Activated CD8-positive, alpha-beta memory T cell treated with anti-CD3 and anti-CD28 coated beads for 36 hours (primary cell): ENCODE results near the gene VEPH1. TPM values are rescaled to one million over a fixed set of nuclear protein-coding genes. Genes with fewer than 3 reads are reported as not detected.
"Not testable (repeated sequence)": the region's sequence is repeated elsewhere in the genome, so short reads cannot be mapped to it uniquely, and the experiment has no call there.

Experiments
- CTCF ChIA-PET: fragments of 350-600 bp; sonication (Branson Sonifier 250); formaldehyde crosslinking; loops from one replicate; lab custom pipeline; 2021; ENCODE audit warnings: antibody characterized with exemption; lab: Charles Lee
- POLR2A ChIA-PET: fragments of 350-600 bp; sonication (Branson Sonifier 250); formaldehyde crosslinking; loops from one replicate; lab custom pipeline; 2021; ENCODE audit warnings: antibody characterized with exemption; lab: Charles Lee
- total RNA-seq, 2 experiments: library from RNA; stranded (reverse); gene quantifications; one replicate each; pipeline ENCODE4 v1.2.3, GENCODE V29; 2021

Gene VEPH1
- total RNA-seq, 2 experiments from 2014 or later: not detected

- ChIA-PET CTCF (no interaction called here), POLR2A (no interaction called here)
Measured at GRCh38 chr3:157327837-157328236, 175.4 kb downstream of the VEPH1 start.

DNA sequence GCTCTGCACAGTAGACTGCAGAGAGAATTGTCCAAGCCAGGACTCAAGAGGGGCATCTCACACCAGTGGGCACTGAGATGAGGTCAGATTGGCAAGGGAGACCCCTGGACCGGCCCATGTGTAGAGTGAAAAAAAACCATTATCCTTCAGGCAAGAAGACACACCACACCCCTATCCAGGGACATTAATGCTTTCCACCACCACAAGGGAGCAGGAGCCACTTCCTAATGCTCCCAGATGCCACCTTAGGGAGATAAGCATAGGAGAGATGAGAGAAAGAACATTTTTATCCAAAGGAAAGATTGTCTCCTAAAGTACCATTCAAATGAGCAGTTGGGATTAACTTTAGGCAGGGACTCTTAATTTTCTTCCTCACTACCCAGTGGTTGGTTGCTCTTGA is 176.2 kb downstream of the VEPH1 start:
- CTCF ChIA-PET: no interaction called here
- POLR2A ChIA-PET: no interaction called here

GRCh38 chr3:157324869-157325268 is 178.3 kb downstream of the VEPH1 start:
- POLR2A ChIA-PET, CTCF ChIA-PET: not testable (repeated sequence)

DNA sequence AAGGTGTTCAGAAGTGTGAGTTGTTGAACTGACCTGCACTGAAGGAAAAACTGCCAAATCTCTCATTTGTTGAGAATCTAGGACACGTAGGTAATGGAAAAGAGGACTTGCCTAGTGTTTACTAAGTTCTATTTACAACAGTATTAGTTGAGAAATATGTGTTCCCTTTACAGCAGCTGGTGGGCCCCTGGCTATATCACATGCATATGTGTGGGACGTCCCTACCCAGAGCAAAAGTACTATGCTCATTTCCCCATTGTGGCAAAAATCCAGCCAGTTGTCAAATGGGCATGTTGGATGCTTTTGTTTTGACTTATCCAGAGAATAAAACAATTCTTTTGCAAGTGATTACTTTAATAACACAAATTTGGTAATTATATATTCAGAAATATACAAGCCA is 179.9 kb downstream of the VEPH1 start:
- CTCF ChIA-PET: no interaction called here
- POLR2A ChIA-PET: no interaction called here

DNA sequence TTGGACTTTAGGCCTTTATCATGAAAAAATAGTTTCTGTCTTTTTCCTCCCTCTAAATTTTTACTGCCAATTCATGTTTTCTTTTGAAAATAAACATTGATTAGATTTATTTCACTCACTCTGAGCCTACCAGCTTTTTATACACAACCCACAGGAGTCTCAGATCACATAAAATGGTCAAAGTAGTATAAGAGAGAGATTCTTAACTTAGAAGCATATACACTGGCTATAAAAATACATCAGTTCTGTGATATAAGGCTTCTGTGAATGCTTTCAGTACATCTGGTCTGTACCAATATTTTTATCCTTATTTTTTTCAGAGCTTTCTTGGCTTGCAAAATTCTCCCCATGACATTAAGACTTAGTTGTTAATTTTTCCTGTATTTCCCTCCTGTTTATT is 183.5 kb downstream of the VEPH1 start:
- POLR2A ChIA-PET: no interaction called here
- CTCF ChIA-PET: no interaction called here

DNA sequence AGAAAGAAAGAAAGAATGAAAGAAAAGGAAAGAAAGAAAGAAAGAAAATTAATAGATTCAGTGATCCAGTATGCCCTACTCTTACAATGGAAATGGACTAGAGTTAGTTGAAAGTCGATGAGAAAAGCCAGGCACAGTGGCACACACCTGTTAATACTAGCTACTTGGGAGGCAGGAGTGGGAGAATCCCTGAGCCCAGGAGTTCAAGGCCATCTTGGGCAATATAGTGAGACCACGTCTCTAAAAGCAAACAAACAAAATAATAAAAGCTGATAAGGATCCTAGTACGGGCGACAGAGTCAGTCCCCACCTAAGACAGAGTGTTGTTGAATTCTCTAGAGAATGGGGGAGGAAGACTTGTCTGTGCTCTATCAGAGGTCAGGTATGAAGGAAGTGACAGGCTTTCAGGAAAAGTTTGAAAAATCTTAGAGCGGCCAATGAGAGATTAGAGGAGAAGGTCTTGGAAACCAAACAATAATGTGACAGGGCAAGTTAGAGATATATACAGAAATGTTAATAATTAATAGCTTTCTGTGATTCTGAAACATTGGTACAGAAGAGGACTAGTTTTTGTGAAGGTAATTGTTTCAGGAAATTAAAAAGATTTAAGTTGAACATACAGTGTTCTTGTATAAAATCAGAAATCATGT is 184.5 kb downstream of the VEPH1 start:
- ChIA-PET POLR2A (no interaction called here), CTCF (no interaction called here)

DNA sequence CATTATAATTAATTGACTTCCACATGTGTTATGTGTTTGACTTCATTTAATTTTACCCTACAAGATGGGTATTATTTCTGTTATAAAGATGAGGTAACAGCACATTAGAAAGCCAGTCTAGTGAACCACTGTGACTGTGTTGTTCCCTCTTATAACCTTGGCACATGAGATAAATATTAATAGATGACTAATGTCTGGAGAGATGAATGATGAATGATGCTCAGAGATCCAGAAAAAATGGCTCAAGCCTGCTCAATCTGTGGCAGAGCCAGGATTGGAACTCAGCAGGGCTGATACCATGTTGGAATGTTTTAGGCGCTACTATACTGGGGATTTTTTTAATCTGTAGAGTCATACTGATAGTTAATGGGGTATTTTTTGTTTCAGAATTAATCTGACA is 185.3 kb downstream of the VEPH1 start:
- ChIA-PET POLR2A (no interaction called here), CTCF (no interaction called here)

DNA sequence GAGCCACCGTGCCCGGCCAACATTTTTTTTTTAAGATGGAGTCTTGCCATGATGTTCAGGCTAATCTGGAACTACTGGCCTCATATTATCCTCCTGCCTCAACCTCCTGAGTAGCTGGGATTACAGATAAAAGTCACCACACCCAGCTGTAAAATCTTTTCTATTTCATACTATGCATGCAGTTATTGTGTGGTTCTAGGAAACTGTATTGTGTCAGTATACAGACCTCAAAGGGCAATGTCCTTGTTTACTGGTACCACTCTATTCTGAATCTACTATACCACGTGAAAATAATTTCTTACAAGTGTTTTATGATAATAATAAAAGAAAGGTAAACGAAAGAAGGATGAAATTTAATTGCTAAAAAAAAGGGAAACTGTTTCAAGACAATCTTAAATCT is 190.0 kb downstream of the VEPH1 start:
- ChIA-PET CTCF (no interaction called here), POLR2A (no interaction called here)

DNA sequence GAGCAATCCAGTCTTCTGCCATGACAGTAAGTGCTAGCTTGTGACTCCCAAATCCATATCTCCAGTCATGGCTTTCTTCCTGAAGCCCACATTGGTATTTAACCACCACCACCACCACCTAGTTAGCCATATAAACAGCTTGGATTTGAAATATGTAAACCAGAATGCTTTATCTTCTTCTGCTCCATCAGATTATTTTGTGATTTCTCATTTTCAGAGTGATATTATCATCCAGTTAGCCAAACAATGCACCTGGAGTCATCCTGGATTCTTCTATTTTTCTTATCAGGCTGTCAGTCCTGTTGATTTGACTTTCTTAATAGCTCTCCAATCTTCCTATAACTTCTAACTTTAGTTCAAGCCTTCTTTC is 190.9 kb downstream of the VEPH1 start:
- CTCF ChIA-PET: no interaction called here
- POLR2A ChIA-PET: no interaction called here

GRCh38 chr3:157311633-157312375 is 191.4 kb downstream of the VEPH1 start:
- ChIA-PET CTCF (no interaction called here), POLR2A (no interaction called here)

- ChIA-PET POLR2A (no interaction called here), CTCF (no interaction called here)
Measured at GRCh38 chr3:157310329-157311052, 192.7 kb downstream of the VEPH1 start.

GRCh38 chr3:157306502-157306901 is 196.7 kb downstream of the VEPH1 start:
- ChIA-PET POLR2A (no interaction called here), CTCF (no interaction called here)

DNA sequence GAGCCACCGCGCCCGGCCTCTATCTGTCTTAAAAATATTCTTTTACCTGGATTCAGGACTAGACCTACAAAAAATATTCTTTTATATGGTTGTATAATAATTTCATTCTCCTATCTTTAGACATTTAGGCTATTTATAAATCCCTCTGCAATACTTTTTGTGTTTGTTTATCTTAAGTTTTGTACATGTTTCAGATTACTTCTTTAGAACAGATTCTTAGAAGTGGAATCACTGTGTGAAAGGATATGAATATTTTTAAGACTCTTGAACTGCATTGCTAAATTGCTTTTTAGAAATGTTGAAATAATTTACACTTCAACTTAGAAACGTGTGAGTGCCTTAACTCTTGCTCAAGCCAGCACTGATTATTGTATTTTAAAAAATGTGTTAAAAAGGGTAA is 197.8 kb downstream of the VEPH1 start:
- ChIA-PET CTCF (no interaction called here), POLR2A (no interaction called here)

DNA sequence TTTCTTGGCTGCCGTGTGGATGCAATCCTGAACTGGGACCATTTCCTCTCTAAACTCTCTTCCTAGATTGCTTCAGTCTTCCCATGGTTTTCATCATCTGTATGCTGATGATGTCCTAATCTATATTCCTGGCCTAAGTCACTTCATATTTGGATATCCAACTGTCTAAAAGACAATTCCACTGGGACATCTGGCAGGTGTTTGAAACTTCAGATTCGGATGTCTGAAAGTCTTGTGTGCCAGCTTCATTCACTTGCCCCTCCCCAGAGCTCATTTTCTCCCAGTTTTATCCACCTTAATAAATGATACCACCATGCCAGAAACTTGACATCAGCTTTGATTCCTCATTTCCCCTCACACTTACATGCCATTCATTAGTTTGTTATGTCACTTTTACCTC is 201.5 kb downstream of the VEPH1 start:
- POLR2A ChIA-PET: no interaction called here
- CTCF ChIA-PET: no interaction called here

DNA sequence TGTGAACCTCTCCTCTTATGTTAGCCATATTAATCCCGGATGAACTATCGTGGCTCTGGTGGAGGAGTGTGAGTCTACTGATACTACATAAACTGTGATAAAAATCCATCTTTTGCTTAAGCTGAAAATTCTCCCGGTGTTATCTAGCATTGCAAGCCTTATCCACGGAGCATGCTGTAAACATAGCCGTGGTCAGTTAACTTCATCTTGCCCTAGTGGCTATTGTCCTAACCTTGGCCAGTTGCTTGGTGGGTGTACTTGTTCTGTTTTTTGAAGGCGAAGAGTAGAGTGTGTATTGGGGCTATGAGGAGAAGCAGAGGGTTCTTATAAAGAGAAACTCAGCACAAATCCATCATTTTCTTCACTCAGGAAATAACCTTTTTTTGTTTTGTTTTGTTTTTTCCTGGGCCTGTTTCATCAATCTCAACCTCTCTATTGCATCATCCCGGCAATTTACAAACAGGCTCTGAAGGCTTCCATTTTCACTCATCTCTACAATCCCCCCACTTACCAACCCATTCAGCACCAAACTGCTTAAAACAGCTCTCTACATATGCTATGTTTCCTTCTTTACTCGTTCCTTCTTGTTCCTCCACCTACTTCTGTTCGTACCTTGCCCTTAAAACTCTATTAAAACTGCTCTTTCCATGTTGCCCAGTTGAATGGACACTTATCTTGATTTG is 202.1 kb downstream of the VEPH1 start:
- POLR2A ChIA-PET: no interaction called here
- CTCF ChIA-PET: no interaction called here

DNA sequence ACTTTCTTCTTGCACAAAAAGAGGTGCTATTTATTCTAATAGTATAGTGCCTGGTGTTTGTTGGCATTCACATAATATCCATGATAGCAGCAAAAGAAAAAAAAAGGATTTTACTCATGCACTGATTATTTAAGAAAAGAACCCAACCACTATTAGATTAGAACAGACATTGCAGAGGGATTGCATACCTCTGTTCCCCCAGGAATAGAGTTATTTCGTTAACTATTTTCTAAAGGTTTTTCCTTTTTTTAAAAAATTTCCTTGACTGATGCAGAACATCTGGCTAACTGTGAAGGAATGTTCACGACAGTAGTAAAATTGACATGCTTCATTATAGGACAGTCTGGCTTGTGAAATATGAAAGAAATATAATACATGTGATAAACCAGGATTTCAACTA is 203.1 kb downstream of the VEPH1 start:
- ChIA-PET POLR2A (no interaction called here), CTCF (no interaction called here)

- ChIA-PET CTCF (no interaction called here), POLR2A (no interaction called here)
Measured at GRCh38 chr3:157297328-157297915, 205.8 kb downstream of the VEPH1 start.

- CTCF ChIA-PET: no interaction called here
- POLR2A ChIA-PET: no interaction called here
Measured at GRCh38 chr3:157294953-157295352, 208.3 kb downstream of the VEPH1 start.

- ChIA-PET POLR2A (no interaction called here), CTCF (no interaction called here)
Measured at GRCh38 chr3:157294491-157294890, 208.7 kb downstream of the VEPH1 start.

DNA sequence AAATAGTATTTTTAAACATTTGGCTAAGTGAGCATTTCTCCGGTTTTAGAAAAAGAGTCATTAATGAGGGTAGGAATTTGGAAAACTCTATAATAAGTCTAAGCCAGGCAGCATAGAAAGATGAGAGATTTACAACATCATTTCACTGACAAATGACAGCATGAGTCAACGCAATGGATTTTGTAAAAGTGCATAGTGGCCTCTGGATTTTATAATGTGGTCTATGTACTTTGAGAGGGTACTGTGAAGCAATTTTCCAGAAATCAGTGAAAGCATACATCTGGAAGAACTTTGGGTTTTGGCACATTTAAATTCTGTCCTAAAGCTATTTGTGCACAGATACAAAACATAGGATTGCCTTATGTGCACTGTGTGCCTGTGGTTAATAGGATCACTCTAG is 212.4 kb downstream of the VEPH1 start:
- ChIA-PET POLR2A (no interaction called here), CTCF (no interaction called here)
